ENCODE data around the gene BCL2A1.
"Not testable (repeated sequence)": the region's sequence is repeated elsewhere in the genome, so short reads cannot be mapped to it uniquely, and the experiment has no call there.

The BCL2A1 gene

GRCh38 chr15:79970624-79971434, at the start of gene BCL2A1:
Gene BCL2A1 (minus strand): TSS chr15:79971196. CDS start chr15:79971119, 77 bp downstream.
- DNase-seq (ENCODE audit: low spot score) = peak; percentile 16

DNA sequence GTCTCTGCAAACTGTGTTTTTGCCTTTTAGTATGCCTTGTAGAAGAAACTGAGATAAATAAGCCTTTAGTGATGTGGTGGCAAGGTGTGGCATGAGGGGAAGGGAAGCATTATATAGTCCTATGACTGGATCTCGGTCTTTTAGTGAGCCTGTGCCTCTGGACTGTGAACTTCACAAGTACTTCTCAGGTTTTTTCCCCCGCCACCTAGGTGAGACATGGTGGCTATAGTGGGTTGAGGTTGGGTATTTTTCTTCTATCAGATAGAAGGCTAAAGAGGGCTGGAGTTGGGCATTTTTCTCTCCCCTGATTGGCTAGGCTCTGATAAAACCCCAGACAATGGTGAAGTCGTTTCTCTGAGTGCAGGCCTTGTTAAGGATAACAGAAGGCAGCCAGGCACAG, 49.7 kb upstream of the BCL2A1 start:
- DNase-seq (ENCODE audit: low spot score) = no peak

GRCh38 chr15:80020149-80020548, 49.2 kb upstream of the BCL2A1 start:
- DNase-seq (ENCODE audit: low spot score) = not testable (repeated sequence)

GRCh38 chr15:80019168-80019745, 48.3 kb upstream of the BCL2A1 start:
- DNase-seq (ENCODE audit: low spot score) = no peak

GRCh38 chr15:80017139-80017538, 46.1 kb upstream of the BCL2A1 start:
- DNase-seq (ENCODE audit: low spot score) = not testable (repeated sequence)

DNA sequence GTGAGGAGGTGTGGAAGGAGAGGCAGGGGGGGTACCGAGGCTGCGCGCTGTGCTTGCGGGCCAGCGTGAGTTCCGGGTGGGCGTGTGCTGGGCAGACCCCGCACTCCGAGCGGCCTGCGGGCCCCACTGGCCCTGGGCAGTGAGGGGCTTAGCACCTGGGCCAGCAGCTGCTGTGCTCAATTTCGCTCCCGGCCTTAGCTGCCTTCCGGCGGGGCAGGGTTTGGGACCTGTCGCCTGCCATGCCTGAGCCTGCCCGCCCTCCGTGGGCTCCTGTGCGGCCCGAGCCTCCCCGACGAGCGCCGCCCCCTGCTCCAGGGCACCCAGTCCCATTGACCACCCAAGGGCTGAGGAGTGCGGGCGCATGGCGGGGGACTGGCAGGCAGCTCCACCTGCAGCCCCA, 45.5 kb upstream of the BCL2A1 start:
- DNase-seq (ENCODE audit: low spot score) = not testable (repeated sequence)

DNA sequence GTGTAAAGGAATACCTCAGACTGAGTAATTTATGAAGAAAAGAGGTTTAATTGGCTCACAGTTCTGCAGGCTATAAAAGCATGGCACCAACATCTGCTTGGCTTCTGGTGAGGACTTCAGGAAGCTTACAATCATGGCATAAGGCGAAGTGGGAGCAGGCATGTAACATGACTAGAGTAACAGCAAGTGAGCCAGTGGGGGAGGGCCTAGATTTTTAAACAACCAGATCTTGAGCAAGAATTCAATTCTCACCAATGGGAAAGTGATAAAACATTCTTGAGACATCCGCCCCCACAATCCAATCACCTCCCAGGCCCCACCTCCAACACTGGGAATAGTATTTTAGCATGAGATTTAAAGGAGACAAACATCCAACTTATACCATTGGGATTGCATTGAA, 44.2 kb upstream of the BCL2A1 start:
- DNase-seq (ENCODE audit: low spot score) = no peak

DNA sequence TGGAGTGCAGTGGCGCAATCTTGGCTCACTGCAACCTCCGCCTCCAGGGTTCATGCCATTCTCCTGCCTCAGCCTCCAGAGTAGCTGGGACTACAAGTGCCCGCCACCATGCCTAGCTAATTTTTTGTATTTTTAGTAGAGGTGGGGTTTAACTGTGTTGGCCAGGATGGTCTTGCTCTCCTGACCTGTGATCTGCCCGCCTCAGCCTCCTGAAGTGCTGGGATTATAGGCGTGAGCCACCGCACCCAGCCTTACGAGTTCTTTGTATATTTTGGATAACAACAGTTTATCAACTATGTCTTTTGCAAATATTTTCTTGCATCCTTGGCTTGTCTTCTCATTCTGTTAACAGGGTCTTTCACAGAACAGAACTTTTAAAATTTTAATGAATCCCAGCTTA, 43.2 kb upstream of the BCL2A1 start:
- DNase-seq (ENCODE audit: low spot score) = not testable (repeated sequence)

GRCh38 chr15:80012060-80012726, 41.2 kb upstream of the BCL2A1 start:
- DNase-seq (ENCODE audit: low spot score) = no peak

- no peak for DNase-seq (ENCODE audit: low spot score)
Observed at GRCh38 chr15:80011596-80011995, 40.6 kb upstream of the BCL2A1 start.

DNA sequence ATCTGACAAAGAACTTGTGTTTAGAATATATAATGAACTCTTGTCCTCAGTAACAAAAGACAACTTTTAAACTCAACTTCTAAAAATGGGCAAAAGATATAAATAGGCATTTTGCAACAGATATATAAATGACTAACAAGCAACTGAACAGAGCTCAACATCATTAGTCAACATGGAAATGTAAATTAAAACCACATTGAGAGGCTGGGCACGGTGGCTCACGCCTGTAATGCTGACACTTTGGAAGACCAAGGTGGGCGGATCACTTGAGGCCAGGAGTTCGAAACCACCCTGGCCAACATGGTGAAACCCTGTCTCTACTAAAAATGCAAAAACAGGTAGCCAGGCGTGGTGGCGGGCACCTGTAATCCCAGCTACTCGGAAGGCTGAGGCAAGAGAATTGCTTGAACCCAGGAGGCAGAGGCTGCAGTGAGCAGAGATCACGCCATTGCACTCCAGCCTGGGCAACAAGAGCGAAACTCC, 40.1 kb upstream of the BCL2A1 start:
- not testable (repeated sequence) for DNase-seq (ENCODE audit: low spot score)

DNA sequence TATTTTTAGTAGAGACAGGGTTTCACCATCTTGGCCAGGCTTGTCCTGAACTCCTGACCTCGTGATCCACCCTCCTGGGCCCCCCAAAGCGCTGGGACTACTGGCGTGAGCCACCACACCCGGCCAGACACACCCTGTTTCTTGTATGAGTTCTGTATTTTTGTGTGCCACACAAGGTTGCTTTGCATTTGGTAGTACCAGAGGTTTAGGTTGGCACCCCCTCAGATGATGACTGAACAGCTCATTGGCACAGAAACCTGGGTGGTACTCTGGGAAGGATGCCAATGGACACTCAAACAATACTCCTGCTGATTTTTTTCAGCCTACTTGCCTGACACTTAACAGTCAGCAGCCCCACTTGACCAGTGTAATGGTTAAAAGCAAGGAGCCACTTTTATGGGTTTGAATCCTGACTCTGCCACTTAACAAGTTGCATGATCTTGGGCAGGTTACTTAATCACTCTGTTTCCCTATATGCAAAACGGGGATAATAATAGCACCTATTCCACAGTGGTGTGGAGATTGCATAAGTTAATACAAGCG, 39.2 kb upstream of the BCL2A1 start:
- DNase-seq (ENCODE audit: low spot score) = no peak

DNA sequence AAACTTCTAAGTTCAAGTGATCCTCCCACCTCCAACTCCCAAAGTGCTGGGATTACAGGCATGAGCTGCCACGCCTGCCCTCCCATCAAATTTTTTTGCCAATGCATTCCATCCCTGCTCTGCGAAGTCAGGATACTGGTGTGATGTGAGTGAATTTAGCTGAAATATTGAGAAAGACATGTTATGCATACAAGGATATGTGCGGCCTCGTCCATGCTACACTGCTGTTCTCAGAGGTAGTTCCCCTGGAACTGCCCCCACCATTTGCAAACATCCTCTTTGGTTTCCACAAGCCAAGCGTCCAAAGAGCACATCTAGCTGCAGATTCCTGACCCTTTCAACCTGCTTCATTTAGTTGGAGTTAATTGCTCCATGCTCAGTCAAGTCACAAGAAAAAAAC, 36.5 kb upstream of the BCL2A1 start:
- no peak for DNase-seq (ENCODE audit: low spot score)

- DNase-seq (ENCODE audit: low spot score) = no peak
Observed at GRCh38 chr15:80006946-80007345, 36.0 kb upstream of the BCL2A1 start.

- no peak for DNase-seq (ENCODE audit: low spot score)
Observed at GRCh38 chr15:80003934-80004472, 33.0 kb upstream of the BCL2A1 start.

GRCh38 chr15:80003171-80003570, 32.2 kb upstream of the BCL2A1 start:
- no peak for DNase-seq (ENCODE audit: low spot score)

DNA sequence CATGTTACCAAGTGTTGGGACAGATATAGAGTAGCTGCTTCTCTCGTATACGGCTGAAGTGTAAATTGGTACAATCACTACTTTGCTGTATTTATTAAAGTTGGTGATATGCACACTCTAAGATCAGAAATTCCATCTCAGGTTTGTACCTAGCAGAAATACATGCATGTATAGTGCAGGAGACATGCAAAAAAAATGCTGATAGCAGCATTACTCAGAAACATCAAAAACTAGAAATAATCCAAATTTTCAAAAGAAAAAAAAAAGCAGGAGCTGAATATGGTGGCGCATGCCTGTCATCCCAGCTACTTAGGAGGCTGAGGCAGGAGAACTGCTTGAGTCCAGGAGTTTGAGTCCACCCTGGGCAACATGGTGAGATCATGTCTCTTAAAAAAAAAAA, 31.3 kb upstream of the BCL2A1 start:
- no peak for DNase-seq (ENCODE audit: low spot score)

- no peak for DNase-seq (ENCODE audit: low spot score)
Observed at GRCh38 chr15:79994615-79995014, 23.6 kb upstream of the BCL2A1 start.

DNA sequence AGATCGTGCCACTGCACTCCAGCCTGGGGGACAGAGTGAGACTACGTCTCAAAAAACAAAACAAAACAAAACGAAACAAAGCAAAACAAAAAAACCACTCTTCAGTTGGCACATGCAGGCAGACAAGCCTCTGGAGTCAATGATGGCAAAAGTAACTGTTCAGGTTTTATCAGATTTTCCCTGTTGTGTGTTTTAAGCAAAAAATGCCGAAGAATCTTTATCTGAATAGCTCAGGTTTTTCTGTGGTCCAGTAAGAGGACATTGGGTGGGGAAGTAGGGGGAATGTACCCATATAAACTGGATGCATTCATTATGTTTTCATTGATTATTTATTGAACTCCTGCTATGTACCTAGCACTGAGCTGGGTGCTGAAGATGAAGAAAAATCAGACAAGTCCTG, 20.8 kb upstream of the BCL2A1 start:
- DNase-seq (ENCODE audit: low spot score) = no peak

DNA sequence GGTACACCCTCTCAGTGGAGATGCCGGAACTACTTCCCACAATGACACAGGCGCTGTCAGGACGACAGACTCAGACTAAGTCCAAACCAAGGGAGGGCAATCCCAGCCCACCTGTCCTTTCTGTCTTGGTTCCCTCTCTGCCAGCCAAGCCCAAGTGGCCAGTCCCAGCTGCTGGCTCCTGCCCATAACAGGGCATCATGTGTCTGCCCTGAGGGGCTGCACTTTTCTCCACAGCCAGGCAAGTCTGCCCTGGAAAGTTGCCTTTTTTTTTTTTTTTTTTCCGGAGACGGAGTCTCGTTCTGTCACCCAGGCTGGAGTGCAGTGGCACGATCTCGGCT, 20.0 kb upstream of the BCL2A1 start:
- DNase-seq (ENCODE audit: low spot score) = no peak

DNA sequence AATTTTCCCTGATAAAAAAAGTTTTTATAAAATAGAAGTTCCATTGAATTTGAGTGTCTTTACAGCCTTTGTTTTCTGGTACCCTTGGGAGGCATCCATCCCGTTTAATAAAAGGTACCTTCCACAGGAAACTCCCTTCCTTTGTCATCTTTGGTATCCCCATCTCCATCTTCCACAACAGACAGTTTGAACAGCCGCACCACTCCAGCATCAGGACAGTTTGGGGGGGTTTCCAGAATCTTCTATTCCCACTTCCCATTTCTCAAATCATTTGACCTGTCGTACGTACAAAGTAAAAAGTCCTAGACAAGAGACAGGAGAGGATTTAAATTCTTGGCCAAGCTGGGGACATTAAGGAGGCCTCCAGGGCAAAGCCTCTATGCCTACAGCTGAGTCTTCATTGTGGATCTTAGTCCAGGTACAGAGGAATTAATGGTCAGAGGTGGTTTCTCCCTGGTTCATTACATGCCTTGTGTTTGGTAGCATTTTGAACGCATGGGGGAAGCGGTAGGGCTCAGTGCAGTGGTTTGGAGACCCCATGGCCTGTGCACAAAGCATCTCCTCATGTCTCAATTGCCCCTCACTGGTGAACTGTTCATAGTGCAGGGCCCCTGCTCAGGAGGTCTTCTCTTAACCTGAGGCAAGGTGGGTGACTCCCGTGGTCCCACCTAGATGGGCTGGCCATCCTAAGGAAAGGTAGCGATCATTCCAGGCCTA, 19.4 kb upstream of the BCL2A1 start:
- DNase-seq (ENCODE audit: low spot score) = no peak

DNA sequence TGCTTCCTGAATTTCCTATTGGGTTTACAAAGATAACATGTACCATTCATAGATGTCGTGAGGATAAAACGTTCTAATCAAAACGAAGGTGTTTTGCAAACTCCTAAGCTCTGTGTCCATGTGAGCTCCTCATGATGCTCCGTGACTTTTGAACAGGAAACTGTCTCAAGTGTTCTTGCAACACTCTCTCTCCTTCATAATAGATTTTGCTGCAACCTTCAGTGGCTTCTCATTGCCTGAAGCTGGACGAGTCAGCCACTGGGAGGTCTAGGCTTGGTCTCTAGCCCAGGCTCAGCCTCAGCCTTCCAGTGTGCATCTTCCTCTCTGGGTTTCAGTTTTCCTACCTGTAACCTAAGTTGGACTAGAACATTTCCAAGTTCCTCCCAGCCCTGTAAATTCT, 18.7 kb upstream of the BCL2A1 start:
- DNase-seq (ENCODE audit: low spot score) = peak; percentile 18

Data from Ammon's horn (tissue), 1 donor.